ENCODE results near the gene PKD2L2. TPM values are rescaled to one million over a fixed set of nuclear protein-coding genes. Genes with fewer than 3 reads are reported as not detected.

PKD2L2 gene
- polyA plus RNA-seq, 1 donor from 2014 or later, result not detected

DNA sequence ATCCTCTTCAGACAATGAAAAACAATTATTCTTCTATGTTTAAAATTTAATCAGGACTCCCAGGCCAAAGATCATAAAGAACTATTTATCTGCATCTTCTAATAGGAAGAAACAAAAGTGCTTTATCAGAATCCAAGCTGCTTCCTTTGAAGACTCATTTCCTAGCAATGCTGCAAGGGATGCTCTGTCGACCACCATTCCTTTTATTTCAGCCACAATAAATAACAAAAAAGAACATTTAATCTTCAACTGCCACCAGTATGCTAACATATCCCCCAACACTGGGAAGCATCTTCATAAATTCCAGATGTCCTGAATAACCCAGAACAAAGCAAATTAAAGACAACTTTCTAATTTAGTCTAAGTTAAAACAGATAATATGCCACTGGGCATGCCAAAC lies 68.7 kb downstream of the PKD2L2 start:
- Histone ChIP-seq H3K4me3 (ENCODE audit: low read length) (no peak overlapping the region), H3K9me2 (ENCODE audit: insufficient read depth, low read length) (no peaks in the 10 kb centered on the region), H3K79me2 (replicated peaks; ENCODE audit: insufficient read depth, low read length) (no peaks in the 10 kb centered on the region), H3K36me3 (ENCODE audit: insufficient read depth, low read length) (no peaks in the 10 kb centered on the region), H4K20me1 (ENCODE audit: insufficient read depth) (no peaks in the 10 kb centered on the region), H3K9ac (ENCODE audit: low read length) (no peak overlapping the region), H3K27ac (ENCODE audit: low read length) (no peak overlapping the region), H3F3A (ENCODE audit: insufficient read depth, low read length, poor library complexity, severe bottlenecking) (no peaks in the 10 kb centered on the region), H3K9me3 (ENCODE audit: low read length) (no peaks in the 10 kb centered on the region), H3K4me2 (ENCODE audit: low read length) (no peak overlapping the region), H2AFZ (ENCODE audit: low read depth, low read length) (no peak overlapping the region), H3K27me3 (ENCODE audit: insufficient read depth, low read depth, low read length) (no peaks in the 10 kb centered on the region)
- TF ChIP-seq, protein P1, sequence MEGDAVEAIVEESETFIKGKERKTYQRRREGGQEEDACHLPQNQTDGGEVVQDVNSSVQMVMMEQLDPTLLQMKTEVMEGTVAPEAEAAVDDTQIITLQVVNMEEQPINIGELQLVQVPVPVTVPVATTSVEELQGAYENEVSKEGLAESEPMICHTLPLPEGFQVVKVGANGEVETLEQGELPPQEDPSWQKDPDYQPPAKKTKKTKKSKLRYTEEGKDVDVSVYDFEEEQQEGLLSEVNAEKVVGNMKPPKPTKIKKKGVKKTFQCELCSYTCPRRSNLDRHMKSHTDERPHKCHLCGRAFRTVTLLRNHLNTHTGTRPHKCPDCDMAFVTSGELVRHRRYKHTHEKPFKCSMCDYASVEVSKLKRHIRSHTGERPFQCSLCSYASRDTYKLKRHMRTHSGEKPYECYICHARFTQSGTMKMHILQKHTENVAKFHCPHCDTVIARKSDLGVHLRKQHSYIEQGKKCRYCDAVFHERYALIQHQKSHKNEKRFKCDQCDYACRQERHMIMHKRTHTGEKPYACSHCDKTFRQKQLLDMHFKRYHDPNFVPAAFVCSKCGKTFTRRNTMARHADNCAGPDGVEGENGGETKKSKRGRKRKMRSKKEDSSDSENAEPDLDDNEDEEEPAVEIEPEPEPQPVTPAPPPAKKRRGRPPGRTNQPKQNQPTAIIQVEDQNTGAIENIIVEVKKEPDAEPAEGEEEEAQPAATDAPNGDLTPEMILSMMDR (IDR thresholded peaks at IDR 0.05; ENCODE audit: poor library complexity, severe bottlenecking), result no peak
- no peak for TF ChIP-seq RAD21 (conservative IDR thresholded peaks at IDR 0.05)

DNA sequence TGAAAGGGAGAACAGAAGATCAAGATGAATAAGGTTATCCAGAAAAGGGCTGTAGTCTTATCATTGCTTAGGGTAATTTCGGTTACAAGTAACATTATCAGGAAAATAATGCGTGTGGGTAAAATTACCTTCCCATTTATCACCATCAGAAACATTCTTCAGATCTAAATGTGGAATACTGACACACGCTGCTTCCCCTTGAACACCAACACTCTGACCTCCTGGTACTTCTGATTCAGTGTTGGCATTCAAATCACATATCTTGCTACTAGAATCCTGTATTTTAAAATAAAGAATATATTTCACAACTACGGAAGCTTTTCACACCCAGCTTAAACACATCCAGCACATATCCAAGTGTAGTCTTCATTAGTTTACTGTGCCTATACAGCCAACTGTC lies 70.2 kb downstream of the PKD2L2 start:
- Histone ChIP-seq H3K9me3 (ENCODE audit: low read length) (no peaks in the 10 kb centered on the region), H4K20me1 (ENCODE audit: insufficient read depth) (no peaks in the 10 kb centered on the region), H3K9ac (ENCODE audit: low read length) (no peak overlapping the region), H3F3A (ENCODE audit: insufficient read depth, low read length, poor library complexity, severe bottlenecking) (no peaks in the 10 kb centered on the region), H3K27ac (ENCODE audit: low read length) (no peak overlapping the region), H3K79me2 (replicated peaks; ENCODE audit: insufficient read depth, low read length) (no peaks in the 10 kb centered on the region), H3K27me3 (ENCODE audit: insufficient read depth, low read depth, low read length) (no peaks in the 10 kb centered on the region), H3K36me3 (ENCODE audit: insufficient read depth, low read length) (no peaks in the 10 kb centered on the region), H3K4me2 (ENCODE audit: low read length) (no peak overlapping the region), H3K4me3 (ENCODE audit: low read length) (no peak overlapping the region), H2AFZ (ENCODE audit: low read depth, low read length) (no peak overlapping the region), H3K9me2 (ENCODE audit: insufficient read depth, low read length) (no peaks in the 10 kb centered on the region)
- TF ChIP-seq, protein P1 (IDR thresholded peaks at IDR 0.05; ENCODE audit: poor library complexity, severe bottlenecking), result no peak
- TF ChIP-seq MXI1 (conservative IDR thresholded peaks at IDR 0.05; ENCODE audit: poor library complexity, severe bottlenecking) (no peak), TAF1 (IDR thresholded peaks at IDR 0.05; ENCODE audit: low read depth) (no peak), POLR2AphosphoS5 (IDR thresholded peaks at IDR 0.05) (no peak), EZH2 (IDR thresholded peaks at IDR 0.05; ENCODE audit: borderline replicate concordance, insufficient read depth, low read length, poor library complexity, severe bottlenecking) (no peak), RAD21 (conservative IDR thresholded peaks at IDR 0.05) (no peak), SMC3 (conservative IDR thresholded peaks at IDR 0.05; ENCODE audit: poor library complexity) (no peak), EP300 (conservative IDR thresholded peaks at IDR 0.05; ENCODE audit: poor library complexity, severe bottlenecking) (no peak)
- TF ChIP-seq, protein P2, sequence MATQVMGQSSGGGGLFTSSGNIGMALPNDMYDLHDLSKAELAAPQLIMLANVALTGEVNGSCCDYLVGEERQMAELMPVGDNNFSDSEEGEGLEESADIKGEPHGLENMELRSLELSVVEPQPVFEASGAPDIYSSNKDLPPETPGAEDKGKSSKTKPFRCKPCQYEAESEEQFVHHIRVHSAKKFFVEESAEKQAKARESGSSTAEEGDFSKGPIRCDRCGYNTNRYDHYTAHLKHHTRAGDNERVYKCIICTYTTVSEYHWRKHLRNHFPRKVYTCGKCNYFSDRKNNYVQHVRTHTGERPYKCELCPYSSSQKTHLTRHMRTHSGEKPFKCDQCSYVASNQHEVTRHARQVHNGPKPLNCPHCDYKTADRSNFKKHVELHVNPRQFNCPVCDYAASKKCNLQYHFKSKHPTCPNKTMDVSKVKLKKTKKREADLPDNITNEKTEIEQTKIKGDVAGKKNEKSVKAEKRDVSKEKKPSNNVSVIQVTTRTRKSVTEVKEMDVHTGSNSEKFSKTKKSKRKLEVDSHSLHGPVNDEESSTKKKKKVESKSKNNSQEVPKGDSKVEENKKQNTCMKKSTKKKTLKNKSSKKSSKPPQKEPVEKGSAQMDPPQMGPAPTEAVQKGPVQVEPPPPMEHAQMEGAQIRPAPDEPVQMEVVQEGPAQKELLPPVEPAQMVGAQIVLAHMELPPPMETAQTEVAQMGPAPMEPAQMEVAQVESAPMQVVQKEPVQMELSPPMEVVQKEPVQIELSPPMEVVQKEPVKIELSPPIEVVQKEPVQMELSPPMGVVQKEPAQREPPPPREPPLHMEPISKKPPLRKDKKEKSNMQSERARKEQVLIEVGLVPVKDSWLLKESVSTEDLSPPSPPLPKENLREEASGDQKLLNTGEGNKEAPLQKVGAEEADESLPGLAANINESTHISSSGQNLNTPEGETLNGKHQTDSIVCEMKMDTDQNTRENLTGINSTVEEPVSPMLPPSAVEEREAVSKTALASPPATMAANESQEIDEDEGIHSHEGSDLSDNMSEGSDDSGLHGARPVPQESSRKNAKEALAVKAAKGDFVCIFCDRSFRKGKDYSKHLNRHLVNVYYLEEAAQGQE (IDR thresholded peaks at IDR 0.05; ENCODE audit: borderline replicate concordance), result no peak

Data from neural cell (in vitro differentiated cells).